ENCODE data around the gene GREM2. TPM values are rescaled to one million over a fixed set of nuclear protein-coding genes. Genes with fewer than 3 reads are reported as not detected.

Gene GREM2
- total RNA-seq, 2 donors from 2014 or later, result 7.8 to 10.9 TPM

GRCh38 chr1:240491796-240492195 lies 120.2 kb downstream of the GREM2 start:
- 93% methylated on average over 4 to 7 of the region's 7 CpGs for WGBS, 2 experiments (ENCODE audit: insufficient coverage in 1 of 2, insufficient read length in 1 of 2)
- no peak for DNase-seq
- Histone ChIP-seq H3K9me3 (ENCODE audit: control insufficient read depth, low read length) (no peaks in the 10 kb centered on the region), H3K4me1 (ENCODE audit: control insufficient read depth, insufficient read depth, low read length) (no peaks in the 10 kb centered on the region), H3K27ac (ENCODE audit: low read depth, low read length) (no peak overlapping the region), H3K36me3 (ENCODE audit: control insufficient read depth, insufficient read depth, low read length) (peaks cover 37% of the 10 kb centered on the region), H3K4me3 (ENCODE audit: low read length) (no peak overlapping the region), H3K27me3 (ENCODE audit: control insufficient read depth, insufficient read depth, low read length, poor library complexity, severe bottlenecking) (no peaks in the 10 kb centered on the region), H3K9ac (ENCODE audit: extremely low read depth, low read length, poor library complexity, severe bottlenecking) (no peak overlapping the region)
- no peaks in the 10 kb centered on the region for H3K27me3 Mint-ChIP-seq (ENCODE audit: insufficient read depth)
- peaks cover 13% of the 10 kb centered on the region for H3K36me3 Mint-ChIP-seq (ENCODE audit: low read depth)
- H3K9me3 Mint-ChIP-seq, result no peaks in the 10 kb centered on the region
- TF ChIP-seq CTCF (conservative IDR thresholded peaks at IDR 0.05), result no peak
- H3K4me3 Mint-ChIP-seq, result no peak overlapping the region
- no peak overlapping the region for H3K27ac Mint-ChIP-seq
- H3K4me1 Mint-ChIP-seq, result peaks cover 9% of the 10 kb centered on the region

GRCh38 chr1:240491156-240491555 lies 120.8 kb downstream of the GREM2 start:
- Mint-ChIP-seq H3K36me3 (ENCODE audit: low read depth) (peaks cover 9% of the 10 kb centered on the region), H3K4me1 (peaks cover 9% of the 10 kb centered on the region), H3K27me3 (ENCODE audit: insufficient read depth) (no peaks in the 10 kb centered on the region), H3K9me3 (no peaks in the 10 kb centered on the region), H3K4me3 (no peak overlapping the region), H3K27ac (no peak overlapping the region)
- Histone ChIP-seq H3K9me3 (ENCODE audit: control insufficient read depth, low read length) (no peaks in the 10 kb centered on the region), H3K9ac (ENCODE audit: extremely low read depth, low read length, poor library complexity, severe bottlenecking) (no peak overlapping the region), H3K27me3 (ENCODE audit: control insufficient read depth, insufficient read depth, low read length, poor library complexity, severe bottlenecking) (no peaks in the 10 kb centered on the region), H3K36me3 (ENCODE audit: control insufficient read depth, insufficient read depth, low read length) (peaks cover 33% of the 10 kb centered on the region), H3K4me1 (ENCODE audit: control insufficient read depth, insufficient read depth, low read length) (no peaks in the 10 kb centered on the region), H3K4me3 (ENCODE audit: low read length) (no peak overlapping the region), H3K27ac (ENCODE audit: low read depth, low read length) (no peak overlapping the region)
- 47 to 77% methylated on average over 2 to 5 of the region's 5 CpGs for WGBS, 2 experiments (ENCODE audit: insufficient coverage in 1 of 2, insufficient read length in 1 of 2)
- TF ChIP-seq CTCF (conservative IDR thresholded peaks at IDR 0.05), result no peak
- peak; percentile 59 for DNase-seq

- peak; percentile 64 for TF ChIP-seq CTCF (conservative IDR thresholded peaks at IDR 0.05)
- WGBS, 2 experiments (ENCODE audit: insufficient coverage in 1 of 2, insufficient read length in 1 of 2), result 92% methylated on average over 3 of the region's 3 CpGs; no CpG with 5 or more reads in 1 of the 2 experiments
- Mint-ChIP-seq H3K4me1 (peaks cover 9% of the 10 kb centered on the region), H3K4me3 (no peak overlapping the region), H3K27me3 (ENCODE audit: insufficient read depth) (no peaks in the 10 kb centered on the region), H3K36me3 (ENCODE audit: low read depth) (peaks cover 5% of the 10 kb centered on the region), H3K27ac (no peak overlapping the region), H3K9me3 (no peaks in the 10 kb centered on the region)
- no peak overlapping the region for H3K9ac ChIP-seq (ENCODE audit: extremely low read depth, low read length, poor library complexity, severe bottlenecking)
- no peak overlapping the region for H3K27ac ChIP-seq (ENCODE audit: low read depth, low read length)
- no peak for DNase-seq
- peaks cover 4% of the 10 kb centered on the region for H3K4me1 ChIP-seq (ENCODE audit: control insufficient read depth, insufficient read depth, low read length)
- H3K4me3 ChIP-seq (ENCODE audit: low read length), result no peak overlapping the region
- no peaks in the 10 kb centered on the region for H3K9me3 ChIP-seq (ENCODE audit: control insufficient read depth, low read length)
- H3K36me3 ChIP-seq (ENCODE audit: control insufficient read depth, insufficient read depth, low read length), result peaks cover 19% of the 10 kb centered on the region
- H3K27me3 ChIP-seq (ENCODE audit: control insufficient read depth, insufficient read depth, low read length, poor library complexity, severe bottlenecking), result no peaks in the 10 kb centered on the region
Measured at GRCh38 chr1:240487493-240487892, 124.5 kb downstream of the GREM2 start.
